ENCODE data around the gene RASGRP1.

RASGRP1 gene

GRCh38 chr15:38534691-38535090 is 29.9 kb downstream of the RASGRP1 start:
- DNase-seq = no peak

DNA sequence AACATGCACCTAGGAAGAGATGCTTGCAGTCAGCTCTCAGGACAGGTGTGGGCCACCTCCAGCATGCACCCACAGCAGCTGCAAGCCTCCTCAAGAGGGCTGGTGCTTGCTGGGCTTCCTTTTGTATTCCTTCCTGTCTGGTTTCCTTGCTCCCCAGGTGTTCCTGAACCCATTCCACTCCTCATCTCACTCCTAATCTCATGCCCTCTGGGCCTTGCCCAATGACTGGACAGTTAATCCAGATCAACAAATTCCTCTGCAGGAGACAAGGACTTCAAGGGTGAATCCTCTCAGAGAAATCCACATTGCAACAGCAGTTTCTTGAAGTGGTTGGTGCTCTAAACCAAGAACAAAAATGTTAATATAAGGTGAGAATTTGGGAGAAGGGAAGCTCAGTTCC is 30.7 kb downstream of the RASGRP1 start:
- no peak for DNase-seq

GRCh38 chr15:38533416-38533915 is 31.1 kb downstream of the RASGRP1 start:
- no peak for DNase-seq

- no peak for DNase-seq
Measured at GRCh38 chr15:38532728-38533127, 31.9 kb downstream of the RASGRP1 start.

GRCh38 chr15:38531509-38531908 is 33.1 kb downstream of the RASGRP1 start:
- no peak for DNase-seq

GRCh38 chr15:38530113-38530512 is 34.5 kb downstream of the RASGRP1 start:
- DNase-seq = no peak

DNA sequence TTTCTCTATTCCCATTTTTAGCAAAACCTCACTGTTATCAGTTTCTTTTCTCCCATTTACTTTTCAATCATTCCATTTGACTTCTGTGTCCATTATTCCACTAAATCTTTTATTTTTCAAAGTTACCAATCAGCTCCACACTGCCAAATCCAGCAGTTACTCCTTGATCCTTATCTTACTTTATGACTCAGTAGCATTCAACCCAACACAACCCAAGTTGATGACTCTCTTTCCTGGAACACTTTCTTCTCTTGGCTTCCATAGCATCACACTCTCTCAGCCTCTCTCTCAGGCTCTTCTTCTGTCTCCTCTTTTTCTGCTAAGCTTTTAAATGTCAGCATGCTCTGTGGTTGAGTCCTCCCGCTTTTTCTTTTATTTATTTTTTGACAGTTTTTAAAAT is 36.3 kb downstream of the RASGRP1 start:
- DNase-seq = no peak

DNA sequence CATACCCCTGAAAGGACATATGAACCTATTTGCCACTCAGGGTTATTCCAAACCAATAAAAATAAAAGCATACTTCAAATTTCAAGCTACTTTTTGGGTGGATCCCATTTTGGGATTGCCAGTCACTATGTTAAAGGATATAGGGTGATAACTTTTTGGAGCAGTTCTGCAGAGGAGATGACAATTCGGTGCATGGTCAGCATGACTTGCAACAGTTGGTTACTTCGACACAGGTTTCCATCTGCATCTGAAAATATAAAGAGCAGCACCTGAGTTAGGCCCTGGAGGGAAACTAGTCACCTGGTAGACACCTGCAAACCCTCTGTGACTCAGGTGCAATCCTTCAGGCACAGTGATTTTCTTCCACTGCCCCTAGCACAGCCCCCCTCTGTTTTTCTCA is 38.5 kb downstream of the RASGRP1 start:
- no peak for DNase-seq

- no peak for DNase-seq
Measured at GRCh38 chr15:38525489-38525888, 39.1 kb downstream of the RASGRP1 start.

DNA sequence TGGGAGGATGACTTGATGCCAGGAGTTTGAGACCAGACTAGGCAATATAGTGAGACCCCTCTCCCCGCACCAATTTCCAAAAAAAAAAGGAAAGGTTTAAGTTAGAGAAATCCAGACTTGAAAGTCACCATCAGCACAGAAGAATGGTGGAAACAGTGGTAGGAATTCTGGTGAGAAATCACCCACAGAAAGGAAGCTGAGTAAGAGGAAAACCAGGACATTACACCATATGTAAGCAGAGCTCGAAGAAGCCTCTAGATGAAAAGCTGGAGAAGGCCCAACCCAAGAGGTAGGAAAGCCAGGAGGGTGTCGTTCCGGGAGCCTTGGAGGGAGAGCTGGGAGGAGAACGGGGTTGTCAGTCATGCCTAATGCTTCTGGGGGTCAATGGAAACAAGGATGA is 40.5 kb downstream of the RASGRP1 start:
- DNase-seq = no peak

GRCh38 chr15:38522922-38523321 is 41.7 kb downstream of the RASGRP1 start:
- DNase-seq = no peak

DNA sequence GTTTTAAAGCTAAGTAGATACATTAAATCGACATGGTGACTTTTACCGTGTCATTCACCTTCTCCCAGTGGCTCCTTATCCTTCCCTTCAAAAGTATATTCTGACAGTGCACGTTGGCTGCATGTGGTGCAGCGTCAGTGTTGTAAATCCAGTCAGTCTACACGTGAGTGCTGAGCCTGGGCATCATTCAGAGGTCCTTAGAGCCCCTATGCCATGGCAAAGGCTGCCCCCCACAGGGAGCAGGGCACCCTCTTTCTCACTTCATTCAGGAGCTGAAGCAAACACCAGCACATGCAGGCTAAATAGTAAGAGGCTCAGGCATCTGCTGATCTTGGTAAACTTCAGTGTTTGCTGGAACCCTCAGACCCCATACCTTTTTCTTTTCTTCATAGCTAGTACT is 43.3 kb downstream of the RASGRP1 start:
- DNase-seq = no peak

GRCh38 chr15:38520035-38520434 is 44.6 kb downstream of the RASGRP1 start:
- no peak for DNase-seq

DNA sequence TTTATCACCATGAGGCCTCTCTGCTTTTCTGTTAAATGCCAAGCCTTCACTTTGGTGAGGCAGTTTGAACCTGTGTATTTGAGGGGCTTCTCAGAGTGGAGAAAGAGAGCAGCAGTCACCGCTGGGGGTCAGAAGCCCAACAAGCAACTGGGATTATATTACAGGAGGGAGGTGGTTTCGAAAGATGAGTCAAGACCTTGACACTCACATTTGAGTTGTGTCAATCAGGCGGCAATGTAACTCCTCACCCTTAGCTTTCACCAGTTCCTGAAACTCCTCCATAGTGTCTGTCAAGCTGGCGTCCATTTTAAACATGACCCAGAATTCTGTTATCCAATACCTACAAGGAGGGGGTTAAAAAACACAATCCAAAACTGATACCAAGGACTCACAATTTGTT is 46.5 kb downstream of the RASGRP1 start:
- DNase-seq = no peak

DNA sequence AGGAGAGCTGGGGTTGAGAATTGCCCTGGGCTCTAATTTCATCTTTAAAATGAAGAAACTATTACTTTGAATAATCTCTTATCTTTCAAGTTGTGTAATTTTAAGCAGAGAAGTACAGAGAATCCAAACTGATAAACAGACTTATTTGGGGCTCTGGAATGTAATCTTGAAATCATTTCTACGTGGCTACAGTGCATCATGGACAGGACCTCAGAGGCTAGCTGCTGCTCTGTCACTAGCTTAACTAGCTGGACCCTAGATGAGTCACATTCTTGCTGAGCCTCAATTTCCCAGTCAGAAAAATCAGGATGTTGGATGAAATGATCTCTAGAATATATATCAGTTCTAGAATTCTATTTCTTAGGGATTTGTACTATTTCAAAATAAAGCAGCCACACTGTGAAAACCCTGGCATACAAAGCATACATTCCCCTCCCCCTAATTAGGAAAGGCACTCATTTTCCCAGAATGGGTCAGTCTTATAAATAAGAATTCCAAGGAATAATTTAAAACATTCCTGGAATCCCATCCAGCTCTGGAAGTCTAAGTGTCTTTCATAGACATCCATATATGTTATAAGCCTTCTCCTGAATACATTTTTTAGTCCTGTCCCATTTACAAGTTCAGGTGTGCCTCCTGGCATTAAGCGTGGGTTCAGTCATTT is 47.2 kb downstream of the RASGRP1 start:
- no peak for DNase-seq

DNA sequence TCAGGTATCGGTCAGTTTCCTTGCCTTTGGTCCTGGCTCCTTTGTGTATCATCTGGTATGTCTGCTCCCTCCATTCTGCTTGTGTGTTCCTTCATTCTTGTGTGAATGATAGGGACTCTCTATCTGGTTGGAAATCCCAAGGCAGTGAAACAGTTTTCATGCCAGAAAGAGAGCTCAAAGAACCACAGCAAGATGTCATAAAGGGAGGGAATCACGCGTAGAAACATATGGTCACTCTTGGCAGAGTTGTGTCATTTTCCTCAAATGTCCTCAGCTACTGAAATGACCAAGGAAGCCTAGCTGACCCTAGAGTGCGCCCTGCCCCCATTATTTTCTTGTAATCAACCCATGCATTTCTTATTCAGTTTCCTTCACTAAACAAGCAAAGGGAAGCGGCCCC is 48.0 kb downstream of the RASGRP1 start:
- DNase-seq = no peak

- no peak for DNase-seq
Measured at GRCh38 chr15:38514601-38515000, 50.0 kb downstream of the RASGRP1 start.

- peak; percentile 11 for DNase-seq
Measured at GRCh38 chr15:38512901-38513300, 51.7 kb downstream of the RASGRP1 start.

DNA sequence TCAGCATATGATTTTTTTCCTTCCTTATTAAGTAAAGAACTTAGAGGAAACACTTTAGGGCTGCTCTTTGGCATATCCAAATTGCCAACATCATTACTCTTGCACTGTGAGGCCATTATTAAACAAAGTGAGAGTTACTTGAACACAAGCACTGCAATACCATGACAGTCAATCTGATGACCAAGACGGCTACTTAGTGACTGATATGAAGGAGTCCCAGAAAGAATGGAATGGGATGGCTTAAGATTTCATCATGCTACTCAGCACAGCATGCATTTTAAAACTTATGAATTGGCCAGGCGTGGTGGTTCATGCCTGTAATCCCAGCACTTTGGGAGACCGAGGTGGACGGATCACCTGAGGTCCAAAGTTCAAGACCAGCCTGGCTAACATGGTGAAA is 55.5 kb downstream of the RASGRP1 start:
- DNase-seq = no peak

DNA sequence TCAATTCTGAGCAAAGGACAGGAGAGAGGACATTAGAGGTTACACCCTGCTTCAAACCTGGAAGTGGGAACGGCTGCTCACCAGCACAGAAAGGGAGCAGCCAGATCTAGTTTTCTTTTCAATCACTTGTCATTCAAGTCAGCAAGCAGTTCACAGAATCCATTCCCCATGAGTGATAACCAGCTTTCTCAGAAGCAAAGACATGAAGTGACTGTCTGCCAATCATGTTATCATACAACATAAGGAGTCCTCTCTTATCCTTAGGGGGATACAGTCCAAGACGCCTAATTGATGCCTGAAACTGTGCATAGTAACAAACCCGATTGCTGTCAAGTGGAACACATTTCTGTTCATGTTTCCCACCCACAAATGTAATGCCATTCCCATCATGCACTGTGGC is 56.0 kb downstream of the RASGRP1 start:
- DNase-seq = no peak

DNA sequence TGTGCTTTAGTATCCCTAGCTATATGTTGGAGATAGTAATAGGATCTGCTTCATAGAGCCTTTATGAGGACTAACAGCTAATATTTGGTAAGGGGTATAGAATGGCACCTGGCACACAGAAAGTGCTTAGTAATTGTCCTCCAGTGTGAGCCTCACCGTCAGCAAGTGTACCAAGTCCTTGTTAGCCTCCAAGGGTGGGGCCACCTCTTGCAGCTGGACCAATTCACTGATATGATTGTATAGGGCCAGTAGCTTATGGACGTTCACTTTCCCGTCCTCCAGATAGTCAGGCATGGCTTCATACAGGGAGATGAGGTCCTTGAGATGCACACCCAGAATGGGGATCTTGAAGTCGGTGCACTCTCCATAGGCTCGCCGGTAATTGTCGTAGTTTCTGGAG is 57.0 kb downstream of the RASGRP1 start:
- DNase-seq = peak; percentile 1

DNA sequence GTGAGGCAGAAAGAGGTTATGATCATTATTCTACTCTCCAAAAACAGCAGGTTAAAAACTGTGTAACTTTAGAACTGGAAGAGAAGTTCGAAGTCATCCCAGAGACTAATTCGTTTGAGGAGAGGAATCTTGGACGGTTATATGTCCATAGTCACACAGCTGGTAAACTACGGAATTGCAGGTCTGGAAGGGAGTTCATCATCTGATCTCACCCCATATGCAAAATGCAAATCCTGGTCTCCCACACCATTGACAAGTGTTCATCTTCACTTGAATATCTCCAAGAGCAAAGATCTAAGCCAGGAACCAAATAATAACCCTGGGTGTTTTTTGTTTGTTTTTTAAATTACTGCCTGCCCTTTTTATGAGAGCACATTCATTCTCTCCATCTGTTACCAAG is 57.6 kb downstream of the RASGRP1 start:
- no peak for DNase-seq

- no peak for DNase-seq
Measured at GRCh38 chr15:38504680-38505467, 59.7 kb downstream of the RASGRP1 start.

DNA sequence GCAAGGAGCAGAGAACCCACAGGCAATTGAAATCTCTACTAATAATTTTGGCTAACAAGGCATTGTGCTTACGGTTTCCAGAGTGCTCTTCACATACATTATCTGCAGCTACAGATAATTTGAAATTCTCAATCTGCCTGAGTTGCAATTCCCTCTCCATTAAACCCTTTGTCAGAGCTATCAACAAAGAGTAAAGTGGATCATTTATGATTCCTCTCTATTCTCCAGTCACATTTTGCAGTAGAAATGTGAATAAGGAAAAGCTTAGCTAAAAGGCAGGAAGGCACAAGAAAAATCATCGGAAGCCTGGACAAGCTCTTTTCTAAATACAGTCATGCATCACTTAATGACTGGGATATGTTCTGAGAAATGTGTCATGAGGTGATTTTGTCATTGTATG is 61.1 kb downstream of the RASGRP1 start:
- DNase-seq = no peak

DNA sequence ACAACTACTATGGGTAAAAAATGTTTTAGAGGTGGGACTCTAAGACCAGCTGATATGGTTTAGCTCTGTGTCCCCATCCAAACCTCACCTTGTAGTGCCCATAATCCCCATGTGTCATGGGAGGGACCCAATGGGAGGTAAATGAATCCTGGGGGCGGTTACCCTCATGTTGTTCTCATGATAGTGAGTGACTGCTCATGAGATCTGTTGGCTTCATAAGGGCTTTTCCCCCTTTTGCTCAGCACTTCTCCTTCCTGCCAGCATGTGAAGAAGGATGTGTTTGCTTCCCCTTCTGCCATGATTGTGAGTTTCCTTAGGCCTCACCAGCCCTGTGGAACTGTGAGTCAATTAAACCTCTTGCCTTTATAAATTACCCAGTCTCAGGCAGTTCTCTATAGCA is 65.0 kb downstream of the RASGRP1 start:
- DNase-seq = no peak
